Measurements from ENCODE around the gene CAPN1. TPM values are rescaled to one million over a fixed set of nuclear protein-coding genes. Genes with fewer than 3 reads are reported as not detected.

Gene CAPN1
- total and polyA plus RNA-seq, 2 donors (not counting 1 experiment from before 2014, with no cell fraction given): 192 to 202 TPM

DNA sequence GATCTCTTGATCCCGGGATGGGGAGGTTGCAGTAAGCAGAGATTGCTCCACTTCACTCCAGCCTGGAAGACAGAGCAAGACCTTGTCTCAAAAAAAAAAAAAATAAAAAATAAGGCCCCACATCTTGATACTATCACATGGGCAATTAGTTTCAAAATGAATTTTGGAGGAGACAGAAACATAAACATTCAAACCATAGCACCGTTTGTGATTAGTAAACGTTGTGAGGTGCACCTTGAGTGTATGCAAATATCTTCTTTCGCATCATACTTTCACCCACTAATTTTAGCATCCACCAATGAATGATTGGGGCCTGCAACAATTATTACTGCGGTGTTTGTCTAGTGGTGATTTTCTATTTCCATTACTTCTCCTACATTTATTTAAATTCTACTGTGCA, 22.7 kb upstream of the CAPN1 start:
- H3K27me3 ChIP-seq (replicated peaks in 1 of 4; ENCODE audit: control extremely low read depth in 1 of 4, control insufficient read depth in 3 of 4, insufficient read depth in 4 of 4, low read length in 3 of 4): no peaks in the 10 kb centered on the region
- POLR2A ChIA-PET: interaction anchor here (0.7 kb wide), 1 partner anchor 9 kb away, joined by 3 read pairs; no protein-coding TSS in a partner anchor
- no peaks in the 10 kb centered on the region for H4K20me1 ChIP-seq (ENCODE audit: control insufficient read depth, insufficient read depth, low read length, poor library complexity, severe bottlenecking)
- no peak overlapping the region for H3K4me2 ChIP-seq (replicated peaks; ENCODE audit: low read depth, low read length, poor library complexity, severe bottlenecking)
- CTCF ChIA-PET: no interaction called here
- peaks cover 0 to 8% of the 10 kb centered on the region in 2 donors for H3K4me1 ChIP-seq (ENCODE audit: control insufficient read depth in 2 of 2, insufficient read depth in 2 of 2, low read length in 2 of 2)
- Mint-ChIP-seq H3K4me3 (no peak overlapping the region), H3K9me3 (ENCODE audit: insufficient read depth) (no peaks in the 10 kb centered on the region), H3K4me1 (peaks cover 13% of the 10 kb centered on the region), H3K27me3 (no peaks in the 10 kb centered on the region), H3K27ac (no peak overlapping the region)
- no peak overlapping the region for H3K9ac ChIP-seq (ENCODE audit: low read length)
- intact Hi-C loops (cut with micrococcal nuclease): no loop called here
- ATAC-seq (ENCODE audit: low read depth) (no peak), DNase-seq (no peak)
- no peak for TF ChIP-seq EZH2 (IDR thresholded peaks at IDR 0.05; ENCODE audit: borderline replicate concordance, insufficient read depth, low read depth, low read length, poor library complexity, severe bottlenecking)
- TF ChIP-seq, protein P1, sequence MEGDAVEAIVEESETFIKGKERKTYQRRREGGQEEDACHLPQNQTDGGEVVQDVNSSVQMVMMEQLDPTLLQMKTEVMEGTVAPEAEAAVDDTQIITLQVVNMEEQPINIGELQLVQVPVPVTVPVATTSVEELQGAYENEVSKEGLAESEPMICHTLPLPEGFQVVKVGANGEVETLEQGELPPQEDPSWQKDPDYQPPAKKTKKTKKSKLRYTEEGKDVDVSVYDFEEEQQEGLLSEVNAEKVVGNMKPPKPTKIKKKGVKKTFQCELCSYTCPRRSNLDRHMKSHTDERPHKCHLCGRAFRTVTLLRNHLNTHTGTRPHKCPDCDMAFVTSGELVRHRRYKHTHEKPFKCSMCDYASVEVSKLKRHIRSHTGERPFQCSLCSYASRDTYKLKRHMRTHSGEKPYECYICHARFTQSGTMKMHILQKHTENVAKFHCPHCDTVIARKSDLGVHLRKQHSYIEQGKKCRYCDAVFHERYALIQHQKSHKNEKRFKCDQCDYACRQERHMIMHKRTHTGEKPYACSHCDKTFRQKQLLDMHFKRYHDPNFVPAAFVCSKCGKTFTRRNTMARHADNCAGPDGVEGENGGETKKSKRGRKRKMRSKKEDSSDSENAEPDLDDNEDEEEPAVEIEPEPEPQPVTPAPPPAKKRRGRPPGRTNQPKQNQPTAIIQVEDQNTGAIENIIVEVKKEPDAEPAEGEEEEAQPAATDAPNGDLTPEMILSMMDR (IDR thresholded peaks at IDR 0.05): no peak
- no peak overlapping the region for H2AFZ ChIP-seq (ENCODE audit: insufficient read depth, low read depth, low read length, poor library complexity, severe bottlenecking)
- WGBS (ENCODE audit: insufficient coverage): no CpG with 5 or more reads among the region's 5 CpGs
- H3K9me3 ChIP-seq (ENCODE audit: control extremely low read depth in 1 of 3, control insufficient read depth in 2 of 3, insufficient read depth in 1 of 3, low read length in 2 of 3): no peaks in the 10 kb centered on the region
- no peaks in the 10 kb centered on the region for H3K36me3 ChIP-seq (replicated peaks in 1 of 2; ENCODE audit: control extremely low read depth in 1 of 2, control insufficient read depth in 1 of 2, extremely low read depth in 1 of 2, insufficient read depth in 2 of 2, low read length in 1 of 2)
- H3K79me2 ChIP-seq (ENCODE audit: control insufficient read depth, insufficient read depth, low read length): no peaks in the 10 kb centered on the region
- no peak overlapping the region for H3K27ac ChIP-seq (ENCODE audit: low read length in 2 of 2)
- no peak overlapping the region for H3K4me3 ChIP-seq (ENCODE audit: control extremely low read depth in 1 of 5, extremely low read depth in 1 of 5, insufficient read depth in 1 of 5, low read depth in 2 of 5, low read length in 4 of 5)

DNA sequence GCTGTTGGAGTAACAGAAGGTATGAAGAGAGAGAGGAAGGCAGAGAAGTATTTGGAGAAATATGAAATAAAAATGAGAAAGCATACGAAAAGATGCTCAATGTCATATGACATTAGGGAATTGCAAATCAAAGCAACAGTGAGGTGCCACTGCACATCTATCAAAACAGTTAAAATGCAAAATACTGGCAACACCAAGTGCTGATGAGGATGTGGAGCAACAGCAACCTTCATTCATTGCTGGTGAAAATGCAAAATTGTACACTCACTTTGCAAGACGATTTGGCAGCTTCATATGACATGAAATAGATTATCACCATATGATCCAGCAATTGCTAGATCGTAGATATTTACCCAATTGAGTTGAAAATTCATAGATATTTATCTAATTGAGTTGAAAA, 21.1 kb upstream of the CAPN1 start:
- H3K4me1 ChIP-seq (ENCODE audit: control insufficient read depth in 2 of 2, insufficient read depth in 2 of 2, low read length in 2 of 2): peaks cover 0 to 8% of the 10 kb centered on the region in 2 donors
- no peak overlapping the region for H3K27ac ChIP-seq (ENCODE audit: low read length in 2 of 2)
- H3K9me3 ChIP-seq (ENCODE audit: control extremely low read depth in 1 of 3, control insufficient read depth in 2 of 3, insufficient read depth in 1 of 3, low read length in 2 of 3): no peaks in the 10 kb centered on the region
- Mint-ChIP-seq H3K4me1 (peaks cover 13% of the 10 kb centered on the region), H3K9me3 (ENCODE audit: insufficient read depth) (no peaks in the 10 kb centered on the region), H3K27me3 (no peaks in the 10 kb centered on the region), H3K27ac (no peak overlapping the region), H3K4me3 (no peak overlapping the region)
- H4K20me1 ChIP-seq (ENCODE audit: control insufficient read depth, insufficient read depth, low read length, poor library complexity, severe bottlenecking): no peaks in the 10 kb centered on the region
- H3K4me3 ChIP-seq (ENCODE audit: control extremely low read depth in 1 of 5, extremely low read depth in 1 of 5, insufficient read depth in 1 of 5, low read depth in 2 of 5, low read length in 4 of 5): no peak overlapping the region
- H3K9ac ChIP-seq (ENCODE audit: low read length): no peak overlapping the region
- TF ChIP-seq, protein P1 (IDR thresholded peaks at IDR 0.05): no peak
- no peak for TF ChIP-seq EZH2 (IDR thresholded peaks at IDR 0.05; ENCODE audit: borderline replicate concordance, insufficient read depth, low read depth, low read length, poor library complexity, severe bottlenecking)
- H3K4me2 ChIP-seq (replicated peaks; ENCODE audit: low read depth, low read length, poor library complexity, severe bottlenecking): no peak overlapping the region
- DNase-seq (no peak), ATAC-seq (ENCODE audit: low read depth) (no peak)
- no CpG with 5 or more reads among the region's 3 CpGs for WGBS (ENCODE audit: insufficient coverage)
- ChIA-PET POLR2A (no interaction called here), CTCF (no interaction called here)
- H2AFZ ChIP-seq (ENCODE audit: insufficient read depth, low read depth, low read length, poor library complexity, severe bottlenecking): no peak overlapping the region
- intact Hi-C loops (cut with micrococcal nuclease): no loop called here
- H3K36me3 ChIP-seq (replicated peaks in 1 of 2; ENCODE audit: control extremely low read depth in 1 of 2, control insufficient read depth in 1 of 2, extremely low read depth in 1 of 2, insufficient read depth in 2 of 2, low read length in 1 of 2): no peaks in the 10 kb centered on the region
- H3K27me3 ChIP-seq (replicated peaks in 1 of 4; ENCODE audit: control extremely low read depth in 1 of 4, control insufficient read depth in 3 of 4, insufficient read depth in 4 of 4, low read length in 3 of 4): no peaks in the 10 kb centered on the region
- no peaks in the 10 kb centered on the region for H3K79me2 ChIP-seq (ENCODE audit: control insufficient read depth, insufficient read depth, low read length)
